ENCODE data around the gene MYO1C.

DNA sequence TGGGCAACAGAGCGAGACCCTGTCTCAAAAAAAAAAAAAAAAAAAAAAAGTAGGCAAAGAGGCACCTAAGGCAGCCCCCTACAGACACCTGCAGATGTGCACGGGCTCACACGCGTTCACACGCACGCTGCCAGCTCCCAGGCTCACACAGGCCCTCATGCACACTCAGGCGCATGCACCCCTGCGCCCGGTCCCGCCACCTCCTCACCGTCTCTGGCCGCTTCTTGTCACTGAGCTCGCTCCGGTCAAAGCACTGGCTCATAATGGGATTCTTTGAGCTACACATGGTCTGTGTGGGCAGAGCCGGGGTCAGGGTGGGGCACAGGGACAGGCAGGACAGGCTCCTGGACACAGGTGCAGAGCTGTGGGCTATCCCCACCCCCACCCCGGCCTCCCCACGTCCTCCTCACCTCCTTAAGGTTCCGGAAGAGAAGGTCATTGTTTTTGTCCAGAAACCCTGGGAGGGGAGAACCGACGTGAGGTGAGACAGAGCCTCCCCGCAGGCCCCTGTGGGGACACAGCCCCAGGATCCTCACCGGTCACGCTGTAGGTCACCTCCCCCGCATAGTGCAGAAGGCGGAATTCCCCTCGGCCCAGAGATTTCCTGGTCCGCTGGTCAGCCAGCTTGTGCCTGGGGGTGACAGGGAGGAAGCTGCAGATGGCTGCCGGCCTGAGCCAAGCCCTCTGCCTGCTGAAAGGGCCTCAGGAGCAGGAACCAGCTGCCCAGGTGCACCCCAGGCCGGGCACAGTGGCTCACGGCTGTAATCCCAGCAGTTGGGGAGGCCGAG is 17.9 kb downstream of the MYO1C start:
- no peak for TF ChIP-seq EZH2phosphoT487 (IDR thresholded peaks at IDR 0.05; ENCODE audit: insufficient read depth, low read depth)
- TF ChIP-seq EZH2 (IDR thresholded peaks at IDR 0.05; ENCODE audit: insufficient read depth, poor library complexity, severe bottlenecking) = no peak
